ENCODE measurements around the gene CUEDC2. TPM values are rescaled to one million over a fixed set of nuclear protein-coding genes. Genes with fewer than 3 reads are reported as not detected.
A peak's percentile ranks its signal among the peaks of the same experiment; 100 is the strongest.

CUEDC2 gene, protein sequence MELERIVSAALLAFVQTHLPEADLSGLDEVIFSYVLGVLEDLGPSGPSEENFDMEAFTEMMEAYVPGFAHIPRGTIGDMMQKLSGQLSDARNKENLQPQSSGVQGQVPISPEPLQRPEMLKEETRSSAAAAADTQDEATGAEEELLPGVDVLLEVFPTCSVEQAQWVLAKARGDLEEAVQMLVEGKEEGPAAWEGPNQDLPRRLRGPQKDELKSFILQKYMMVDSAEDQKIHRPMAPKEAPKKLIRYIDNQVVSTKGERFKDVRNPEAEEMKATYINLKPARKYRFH
- 10 to 100 TPM; 60.9 to 64.5 TPM for total RNA-seq

DNA sequence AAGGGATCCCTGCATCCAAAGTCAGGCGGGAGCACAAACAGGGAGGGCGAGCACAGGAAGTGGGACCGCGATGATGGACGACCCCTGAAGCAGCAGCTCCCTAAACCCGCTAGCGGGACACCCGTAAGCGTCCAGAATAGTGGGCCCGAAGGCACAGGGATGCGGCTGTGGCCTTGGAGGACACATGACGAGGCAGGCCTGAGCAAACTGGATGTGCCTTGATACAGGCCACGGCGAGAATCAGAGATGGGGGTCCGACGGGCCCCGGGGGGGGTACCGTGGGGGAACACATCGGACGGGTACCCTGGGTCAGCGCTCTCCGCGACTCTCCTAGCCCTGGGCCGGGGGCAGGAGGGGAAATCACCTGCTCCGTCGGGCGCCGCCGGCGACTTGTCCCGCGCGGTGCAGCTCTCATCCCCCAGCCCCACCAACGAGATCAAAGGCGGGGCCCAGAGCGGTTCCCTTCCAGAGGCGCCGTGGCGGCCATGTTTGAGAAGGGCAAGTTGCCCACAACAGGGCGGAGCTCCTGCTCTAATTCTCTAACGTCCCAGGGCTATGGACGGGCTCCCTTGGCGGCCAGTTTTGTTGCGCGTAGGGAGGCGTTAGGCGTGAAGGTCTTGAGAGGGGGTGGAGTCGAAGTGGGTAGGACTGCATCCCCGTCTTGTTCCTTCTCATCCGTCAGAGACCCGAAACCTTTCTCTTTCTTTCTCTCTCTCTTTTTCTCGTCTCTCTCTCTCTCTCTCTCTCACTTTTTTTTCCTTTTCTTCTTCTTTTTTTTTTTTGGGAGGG lies at the start of gene CUEDC2:
CUEDC2 (minus strand) TSS at position 413 of the 789 bp plus-strand sequence. CDS start 7,386 bp downstream, outside the sequence.
- Mint-ChIP-seq H3K9me3 (no peaks in the 10 kb centered on the region), H3K4me1 (peaks cover 55% of the 10 kb centered on the region), H3K27ac (peak within 1 kb of the TSS; percentile 82), H3K27me3 (no peaks in the 10 kb centered on the region), H3K36me3 (ENCODE audit: low read depth) (peaks cover 10% of the 10 kb centered on the region), H3K4me3 (peak within 1 kb of the TSS; percentile 88)
- DNase-seq, result peak; percentile 98
- CTCF ChIA-PET, result interaction anchor here (0.6 to 3.8 kb wide), 15 partner anchors 8 to 263 kb away, joined by 3 to 40 read pairs (median 5); partner anchors contain the start of genes ACTR1A, C10orf95, FBXL15 and GBF1
- POLR2A ChIA-PET, result interaction anchor here (0.7 to 4.7 kb wide), 12 partner anchors 10 to 614 kb away, joined by 3 to 80 read pairs (median 6); partner anchors contain the start of genes ACTR1A, C10orf95, FBXL15 and NFKB2

DNA sequence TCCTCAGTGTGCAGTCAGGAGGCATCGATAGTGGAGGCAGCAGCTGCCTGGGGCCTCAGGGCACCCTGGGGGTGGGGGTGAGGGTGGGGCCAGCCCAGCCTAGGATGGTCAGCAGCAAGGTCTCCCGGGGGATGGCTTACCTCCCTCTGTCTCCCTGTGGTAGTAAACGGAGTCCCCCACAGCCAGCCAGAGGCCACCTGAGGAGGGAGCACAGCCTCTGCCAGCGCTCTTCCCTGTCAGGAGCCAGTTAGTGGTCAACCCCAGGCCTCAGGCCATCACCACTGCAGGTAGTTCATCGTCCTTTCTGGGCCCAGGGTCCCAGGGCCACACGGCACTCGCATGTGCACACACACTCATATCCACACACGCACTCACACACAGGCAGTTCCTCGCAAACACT lies 48.0 kb upstream of the CUEDC2 start:
- DNase-seq, result no peak
- Mint-ChIP-seq H3K4me1 (peaks cover 4% of the 10 kb centered on the region), H3K4me3 (no peak overlapping the region), H3K36me3 (ENCODE audit: low read depth) (peaks cover 60% of the 10 kb centered on the region), H3K27ac (no peak overlapping the region), H3K27me3 (no peaks in the 10 kb centered on the region), H3K9me3 (no peaks in the 10 kb centered on the region)
- CTCF ChIA-PET, result interaction anchor here (0.6 to 2.9 kb wide), 7 partner anchors 22 to 245 kb away, joined by 3 to 17 read pairs (median 8); partner anchors contain the start of genes ACTR1A, C10orf95 and FBXL15
- POLR2A ChIA-PET, result interaction anchor here (0.9 to 2.2 kb wide), 5 partner anchors 18 to 249 kb away, joined by 3 to 6 read pairs (median 3); no protein-coding TSS in a partner anchor

DNA sequence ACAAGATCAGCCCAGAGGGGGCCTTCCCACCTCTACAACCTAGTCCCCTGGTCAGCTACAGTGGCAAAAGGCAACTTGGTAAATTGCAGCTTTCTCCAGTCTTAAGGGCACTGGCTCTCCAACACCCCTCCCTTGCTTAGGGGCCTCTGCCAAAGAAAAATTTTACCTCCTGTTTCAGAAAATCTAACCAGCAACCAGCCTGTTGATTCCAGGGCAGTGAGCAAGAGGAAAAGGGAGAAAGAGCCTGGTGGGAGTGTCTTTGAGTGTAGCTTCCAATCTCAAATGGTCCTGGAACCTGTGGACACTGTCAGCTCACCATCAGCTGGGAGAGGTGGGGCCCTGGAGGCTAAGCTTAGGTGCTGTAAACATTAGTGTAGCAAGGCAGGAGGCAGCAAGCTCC lies 47.3 kb upstream of the CUEDC2 start:
- peaks cover 53% of the 10 kb centered on the region for H3K36me3 Mint-ChIP-seq (ENCODE audit: low read depth)
- no peak overlapping the region for H3K27ac Mint-ChIP-seq
- DNase-seq, result no peak
- H3K4me3 Mint-ChIP-seq, result no peak overlapping the region
- ChIA-PET POLR2A (interaction anchor here (0.9 to 2.2 kb wide), 7 partner anchors 18 to 248 kb away, joined by 3 to 6 read pairs (median 3); no protein-coding TSS in a partner anchor), CTCF (interaction anchor here (0.6 to 2.9 kb wide), 13 partner anchors 16 to 245 kb away, joined by 3 to 17 read pairs (median 5); partner anchors contain the start of genes ACTR1A, C10orf95, FBXL15 and NFKB2)
- no peaks in the 10 kb centered on the region for H3K27me3 Mint-ChIP-seq
- H3K9me3 Mint-ChIP-seq, result no peaks in the 10 kb centered on the region
- peaks cover 4% of the 10 kb centered on the region for H3K4me1 Mint-ChIP-seq

DNA sequence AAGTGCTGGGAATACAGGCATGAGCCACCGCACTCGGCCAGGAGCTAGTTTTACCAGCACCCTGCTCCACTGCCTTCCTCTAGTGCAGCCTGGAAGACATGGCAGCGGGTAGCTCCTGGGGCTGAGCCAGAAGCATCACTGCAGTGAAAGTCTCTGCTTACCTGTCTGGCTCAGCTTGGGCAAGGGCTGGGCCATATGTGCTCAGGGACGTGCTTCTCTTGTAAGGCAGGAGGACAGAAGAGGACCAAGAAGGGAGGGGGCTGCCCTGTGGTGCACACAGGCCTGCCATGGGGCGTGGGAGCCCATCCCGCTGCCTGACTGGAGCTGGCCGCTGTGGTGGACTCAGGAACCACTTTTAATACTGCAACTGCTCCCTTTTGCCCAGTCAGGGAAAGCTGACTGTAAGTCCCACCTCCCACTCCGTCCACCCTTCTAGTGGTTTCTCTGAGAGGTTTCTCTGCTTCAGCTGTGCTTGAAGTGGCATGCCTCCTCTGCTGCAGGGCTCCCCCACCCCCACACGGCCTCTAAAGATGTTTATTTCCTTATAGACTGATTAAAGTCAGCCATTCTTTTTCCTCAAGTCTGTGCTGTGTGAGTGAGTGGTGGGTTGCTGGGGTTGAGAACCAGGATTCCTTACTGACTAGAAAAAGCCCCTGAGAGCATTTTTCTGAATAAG lies 44.2 kb upstream of the CUEDC2 start:
- H3K27me3 Mint-ChIP-seq, result no peaks in the 10 kb centered on the region
- ChIA-PET POLR2A (interaction anchor here (1.0 to 2.9 kb wide), 5 partner anchors 11 to 56 kb away, joined by 3 to 6 read pairs (median 3); partner anchors contain the start of genes FBXL15 and SUFU), CTCF (interaction anchor here (1.3 to 1.8 kb wide), 2 partner anchors 15 to 42 kb away, joined by 3 to 5 read pairs; no protein-coding TSS in a partner anchor)
- H3K27ac Mint-ChIP-seq, result no peak overlapping the region
- no peaks in the 10 kb centered on the region for H3K9me3 Mint-ChIP-seq
- no peak for DNase-seq
- peaks cover 30% of the 10 kb centered on the region for H3K36me3 Mint-ChIP-seq (ENCODE audit: low read depth)
- peaks cover 14% of the 10 kb centered on the region for H3K4me1 Mint-ChIP-seq
- H3K4me3 Mint-ChIP-seq, result no peak overlapping the region

DNA sequence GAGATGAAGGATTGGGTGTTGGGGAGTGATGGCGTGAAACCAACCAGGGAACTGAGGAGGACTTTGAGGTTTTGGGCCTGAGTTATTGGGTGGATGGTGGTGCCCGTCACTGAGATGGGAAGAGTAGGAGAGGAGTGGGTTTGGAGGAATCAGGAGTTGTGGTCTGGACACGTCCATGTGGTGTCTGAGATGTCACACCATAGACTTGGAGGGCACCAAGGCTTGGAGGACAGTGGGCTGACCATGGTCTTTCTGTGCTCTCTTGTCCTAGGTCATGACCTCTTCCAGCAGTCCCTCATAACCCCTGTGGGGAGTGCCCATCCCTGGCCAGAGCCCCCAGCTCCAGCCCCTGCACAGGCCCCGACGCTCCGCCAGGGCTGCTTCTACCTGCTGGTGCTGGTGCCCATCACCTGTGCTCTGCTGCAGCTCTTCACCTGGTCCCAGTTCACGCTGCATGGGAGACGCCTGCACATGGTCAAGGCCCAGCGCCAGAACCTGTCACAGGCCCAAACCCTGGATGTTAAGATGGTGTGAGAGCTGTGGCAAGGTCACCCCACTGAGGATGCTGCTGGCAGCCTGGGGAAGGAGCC lies 43.2 kb upstream of the CUEDC2 start:
- no peak overlapping the region for H3K4me3 Mint-ChIP-seq
- ChIA-PET POLR2A (interaction anchor here (0.7 to 1.3 kb wide), 2 partner anchors 10 to 13 kb away, joined by 3 read pairs; no protein-coding TSS in a partner anchor), CTCF (interaction anchor here (0.6 to 1.8 kb wide), 2 partner anchors 14 to 72 kb away, joined by 3 to 5 read pairs; no protein-coding TSS in a partner anchor)
- no peaks in the 10 kb centered on the region for H3K9me3 Mint-ChIP-seq
- peaks cover 14% of the 10 kb centered on the region for H3K4me1 Mint-ChIP-seq
- DNase-seq, result no peak
- no peaks in the 10 kb centered on the region for H3K27me3 Mint-ChIP-seq
- no peak overlapping the region for H3K27ac Mint-ChIP-seq
- peaks cover 21% of the 10 kb centered on the region for H3K36me3 Mint-ChIP-seq (ENCODE audit: low read depth)

DNA sequence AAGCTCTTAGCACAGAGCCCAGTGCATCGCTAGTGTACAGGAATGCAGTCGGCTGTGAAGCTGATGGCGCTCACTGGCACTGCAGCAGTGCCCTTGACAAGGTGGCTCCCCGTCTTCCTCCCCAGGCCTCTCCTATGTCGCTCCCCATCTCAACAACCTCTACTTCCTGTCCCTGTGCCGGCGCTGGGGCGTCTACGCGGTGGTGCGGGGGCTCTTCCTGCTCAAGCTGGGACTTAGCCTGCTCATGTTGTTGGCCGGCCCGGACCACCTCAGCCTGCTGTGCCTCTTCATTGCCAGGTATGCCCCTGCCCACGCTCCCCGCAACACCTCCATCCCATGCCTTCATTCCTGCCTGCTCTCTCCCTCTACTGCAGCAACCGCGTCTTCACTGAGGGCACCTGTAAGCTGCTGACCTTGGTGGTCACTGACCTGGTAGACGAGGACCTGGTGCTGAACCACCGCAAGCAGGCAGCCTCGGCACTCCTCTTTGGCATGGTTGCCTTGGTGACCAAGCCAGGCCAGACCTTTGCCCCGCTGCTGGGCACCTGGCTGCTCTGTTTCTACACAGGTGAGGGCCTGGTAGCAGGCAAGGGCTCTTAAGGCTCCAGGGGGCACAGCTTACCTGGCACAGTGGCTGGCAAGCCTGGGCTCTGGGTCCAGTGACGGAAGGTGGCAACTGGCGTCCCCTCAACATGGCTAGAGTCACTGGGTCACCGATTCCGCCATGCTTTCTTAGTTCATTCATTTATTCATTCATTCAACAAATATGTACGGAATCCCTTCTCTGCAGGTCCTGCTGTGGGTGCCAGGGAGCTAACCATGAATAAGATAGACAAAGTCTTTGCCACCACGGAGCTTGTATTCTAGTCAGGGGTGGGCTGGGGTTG lies 41.3 kb upstream of the CUEDC2 start:
- Mint-ChIP-seq H3K27ac (peak overlapping the region; percentile 56), H3K9me3 (no peaks in the 10 kb centered on the region), H3K4me3 (no peak overlapping the region), H3K4me1 (peaks cover 16% of the 10 kb centered on the region), H3K36me3 (ENCODE audit: low read depth) (peaks cover 16% of the 10 kb centered on the region), H3K27me3 (no peaks in the 10 kb centered on the region)
- DNase-seq, result peak; percentile 26
- POLR2A ChIA-PET, result interaction anchor here (0.5 to 2.6 kb wide), 7 partner anchors 12 to 228 kb away, joined by 3 to 11 read pairs (median 3); partner anchors contain the start of genes C10orf95 and GBF1
- CTCF ChIA-PET, result interaction anchor here (0.6 to 3.3 kb wide), 4 partner anchors 10 to 376 kb away, joined by 3 to 9 read pairs (median 4); no protein-coding TSS in a partner anchor

DNA sequence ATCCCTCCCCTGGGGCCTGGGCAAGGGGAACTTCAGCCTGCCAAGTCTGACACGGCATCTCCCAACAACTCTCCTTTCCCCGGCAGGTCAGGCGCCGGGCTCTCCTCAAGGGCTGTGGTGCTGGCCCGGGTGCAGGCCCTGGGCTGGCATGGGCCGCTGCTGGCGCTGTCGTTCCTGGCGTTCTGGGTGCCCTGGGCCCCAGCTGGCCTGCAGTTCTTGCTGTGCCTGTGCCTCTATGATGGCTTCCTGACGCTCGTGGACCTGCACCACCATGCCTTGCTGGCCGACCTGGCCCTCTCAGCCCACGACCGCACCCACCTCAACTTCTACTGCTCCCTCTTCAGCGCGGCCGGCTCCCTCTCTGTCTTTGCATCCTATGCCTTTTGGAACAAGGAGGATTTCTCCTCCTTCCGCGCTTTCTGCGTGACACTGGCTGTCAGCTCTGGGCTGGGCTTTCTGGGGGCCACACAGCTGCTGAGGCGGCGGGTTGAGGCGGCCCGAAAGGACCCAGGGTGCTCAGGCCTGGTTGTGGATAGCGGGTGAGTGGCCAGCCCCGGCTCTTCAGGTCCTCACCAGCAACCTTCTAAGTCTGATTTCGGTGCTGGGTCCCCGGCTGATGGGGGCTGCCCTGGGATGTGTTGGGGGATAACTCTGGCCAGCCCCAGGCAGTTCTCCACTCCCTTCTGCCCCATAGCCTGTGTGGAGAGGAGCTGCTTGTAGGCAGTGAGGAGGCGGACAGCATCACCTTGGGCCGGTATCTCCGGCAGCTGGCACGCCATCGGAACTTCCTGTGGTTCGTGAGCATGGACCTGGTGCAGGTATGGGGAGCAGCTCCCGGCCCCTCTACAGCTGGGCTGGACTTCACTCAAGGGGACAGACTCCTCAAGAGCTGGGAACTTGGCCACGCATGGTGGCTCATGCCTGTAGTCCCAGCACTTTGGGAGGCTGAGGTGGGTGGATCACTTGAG lies 38.5 kb upstream of the CUEDC2 start:
- DNase-seq, result no peak
- Mint-ChIP-seq H3K27me3 (no peaks in the 10 kb centered on the region), H3K9me3 (no peaks in the 10 kb centered on the region), H3K4me1 (peaks cover 18% of the 10 kb centered on the region), H3K27ac (no peak overlapping the region), H3K4me3 (no peak overlapping the region), H3K36me3 (ENCODE audit: low read depth) (peaks cover 10% of the 10 kb centered on the region)
- ChIA-PET POLR2A (interaction anchor here (1.6 kb wide), 1 partner anchor 20 kb away, joined by 10 read pairs; the partner anchor contains the start of gene C10orf95), CTCF (interaction anchor here (3.3 kb wide), 1 partner anchor 240 kb away, joined by 9 read pairs; no protein-coding TSS in a partner anchor)

DNA sequence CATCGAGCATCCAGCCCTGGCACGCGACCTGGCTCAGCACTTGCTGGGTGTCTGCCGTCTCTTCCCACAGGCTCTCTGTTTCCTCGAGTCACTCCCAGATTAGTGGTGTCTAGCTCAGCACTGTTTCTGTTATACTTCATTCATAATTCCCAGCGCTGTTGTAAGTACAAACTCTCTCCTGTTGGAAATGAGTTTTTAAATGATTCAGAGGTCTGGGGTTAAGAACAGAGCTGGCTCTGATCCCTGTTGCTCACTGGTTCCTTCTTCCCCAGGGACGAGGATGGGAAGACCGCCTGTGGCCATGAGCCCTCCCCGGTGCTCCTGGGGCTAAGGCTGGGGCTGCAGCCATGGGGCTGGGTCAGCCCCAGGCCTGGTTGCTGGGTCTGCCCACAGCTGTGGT lies 36.3 kb upstream of the CUEDC2 start:
- H3K4me3 Mint-ChIP-seq, result no peak overlapping the region
- POLR2A ChIA-PET, result interaction anchor here (0.9 to 1.6 kb wide), 4 partner anchors 8 to 310 kb away, joined by 3 to 6 read pairs (median 3); partner anchors contain the start of gene C10orf95
- no peaks in the 10 kb centered on the region for H3K27me3 Mint-ChIP-seq
- CTCF ChIA-PET, result interaction anchor here (1.1 to 2.3 kb wide), 2 partner anchors 10 to 70 kb away, joined by 4 to 8 read pairs; no protein-coding TSS in a partner anchor
- no peak overlapping the region for H3K27ac Mint-ChIP-seq
- H3K9me3 Mint-ChIP-seq, result no peaks in the 10 kb centered on the region
- no peak for DNase-seq
- H3K4me1 Mint-ChIP-seq, result peaks cover 18% of the 10 kb centered on the region
- H3K36me3 Mint-ChIP-seq (ENCODE audit: low read depth), result peaks cover 7% of the 10 kb centered on the region

DNA sequence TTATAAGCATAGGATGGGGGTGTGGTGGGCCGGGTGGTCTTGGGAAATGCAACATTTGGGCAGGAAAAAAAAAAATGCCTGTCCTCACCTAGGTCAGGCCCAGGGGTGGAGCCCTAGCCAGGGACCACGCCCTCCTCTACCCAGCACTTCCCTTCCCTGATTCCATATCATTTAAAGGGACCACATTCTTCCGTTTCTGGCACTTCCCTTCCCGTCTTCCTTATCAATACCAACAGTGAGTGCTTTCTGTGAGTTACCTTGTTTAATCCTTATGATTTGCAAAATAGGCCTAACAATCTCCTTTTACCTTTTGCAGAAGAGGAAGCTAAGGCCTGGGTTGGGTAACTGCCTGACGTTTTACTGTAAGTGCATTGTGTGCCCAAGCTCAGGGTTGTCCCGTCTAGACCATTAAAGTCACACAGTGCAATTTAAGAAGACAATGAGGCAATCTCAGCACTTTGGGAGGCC lies 35.6 kb upstream of the CUEDC2 start:
- peaks cover 14% of the 10 kb centered on the region for H3K4me1 Mint-ChIP-seq
- no peak overlapping the region for H3K27ac Mint-ChIP-seq
- no peaks in the 10 kb centered on the region for H3K27me3 Mint-ChIP-seq
- no peak overlapping the region for H3K4me3 Mint-ChIP-seq
- H3K9me3 Mint-ChIP-seq, result no peaks in the 10 kb centered on the region
- no peak for DNase-seq
- CTCF ChIA-PET, result interaction anchor here (1.1 to 2.3 kb wide), 2 partner anchors 11 to 69 kb away, joined by 4 to 8 read pairs; no protein-coding TSS in a partner anchor
- H3K36me3 Mint-ChIP-seq (ENCODE audit: low read depth), result peaks cover 7% of the 10 kb centered on the region
- POLR2A ChIA-PET, result interaction anchor here (1.2 kb wide), 1 partner anchor 310 kb away, joined by 3 read pairs; no protein-coding TSS in a partner anchor

DNA sequence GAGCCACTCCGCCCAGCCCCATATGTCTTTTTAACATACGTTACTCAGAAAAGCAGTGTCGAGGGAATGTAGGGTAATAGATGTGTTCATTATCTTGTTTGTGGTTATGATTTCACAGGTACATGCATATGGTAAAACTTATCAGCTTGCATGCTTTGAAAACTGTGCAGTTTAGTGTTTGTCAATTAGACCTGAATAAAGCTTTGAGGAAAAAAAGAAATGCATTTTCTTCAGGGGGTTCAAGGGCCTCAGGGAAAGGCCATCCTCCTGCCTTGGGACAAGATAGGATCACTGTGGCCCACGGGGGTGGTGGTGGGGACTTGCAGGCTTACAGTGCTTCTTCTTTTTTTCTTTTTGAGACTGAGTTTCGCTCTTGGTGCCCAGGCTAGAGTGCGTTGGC lies 34.9 kb upstream of the CUEDC2 start:
- DNase-seq, result no peak
- Mint-ChIP-seq H3K27me3 (no peaks in the 10 kb centered on the region), H3K36me3 (ENCODE audit: low read depth) (peaks cover 4% of the 10 kb centered on the region), H3K27ac (no peak overlapping the region), H3K9me3 (no peaks in the 10 kb centered on the region), H3K4me1 (peaks cover 17% of the 10 kb centered on the region), H3K4me3 (no peak overlapping the region)
- ChIA-PET POLR2A (no interaction called here), CTCF (interaction anchor here (1.1 to 2.3 kb wide), 2 partner anchors 11 to 68 kb away, joined by 4 to 8 read pairs; no protein-coding TSS in a partner anchor)

All from activated CD4-positive, alpha-beta memory T cell treated with anti-CD3 and anti-CD28 coated beads, Interleukin-2, amount 10 ng/mL, durations not matched to agents 7 days and 5 days (primary cell).